NCI-H2227 (cell line): ENCODE data around the gene OPCML.

ENCODE experiments used
- DNase-seq: peaks from one replicate; lab custom pipeline; 2025; ENCODE audit not compliant: unreplicated experiment; lab: John Stamatoyannopoulos, UW

Gene OPCML

GRCh38 chr11:133362156-133362555 is 170.1 kb downstream of the OPCML start:
- no peak for DNase-seq

- no peak for DNase-seq
These were observed 170.7 kb downstream of the OPCML start for GRCh38 chr11:133361689-133361994.

- DNase-seq: no peak
These were observed 171.2 kb downstream of the OPCML start for GRCh38 chr11:133360860-133361688.

- DNase-seq: no peak
These were observed 177.2 kb downstream of the OPCML start for GRCh38 chr11:133355095-133355494.

- no peak for DNase-seq
These were observed 178.2 kb downstream of the OPCML start for GRCh38 chr11:133354069-133354468.

GRCh38 chr11:133350045-133350444 is 182.3 kb downstream of the OPCML start:
- no peak for DNase-seq

- DNase-seq: no peak
These were observed 184.3 kb downstream of the OPCML start for GRCh38 chr11:133347988-133348387.

- no peak for DNase-seq
These were observed 186.2 kb downstream of the OPCML start for GRCh38 chr11:133346137-133346536.

GRCh38 chr11:133343951-133344350 is 188.3 kb downstream of the OPCML start:
- DNase-seq: peak; percentile 19

- no peak for DNase-seq
These were observed 192.7 kb downstream of the OPCML start for GRCh38 chr11:133339495-133340140.

- no peak for DNase-seq
These were observed 193.7 kb downstream of the OPCML start for GRCh38 chr11:133338588-133338987.

- DNase-seq: no peak
These were observed 194.3 kb downstream of the OPCML start for GRCh38 chr11:133337951-133338418.

GRCh38 chr11:133337193-133337592 is 195.1 kb downstream of the OPCML start:
- DNase-seq: no peak

GRCh38 chr11:133331031-133331430 is 201.3 kb downstream of the OPCML start:
- DNase-seq: no peak

GRCh38 chr11:133326849-133327248 is 205.5 kb downstream of the OPCML start:
- DNase-seq: no peak

- no peak for DNase-seq
These were observed 206.0 kb downstream of the OPCML start for GRCh38 chr11:133326332-133326731.

GRCh38 chr11:133325711-133326110 is 206.6 kb downstream of the OPCML start:
- no peak for DNase-seq

GRCh38 chr11:133323354-133323753 is 208.9 kb downstream of the OPCML start:
- no peak for DNase-seq

GRCh38 chr11:133318221-133318620 is 214.1 kb downstream of the OPCML start:
- no peak for DNase-seq

GRCh38 chr11:133311230-133311629 is 221.1 kb downstream of the OPCML start:
- DNase-seq: no peak

- DNase-seq: no peak
These were observed 226.3 kb downstream of the OPCML start for GRCh38 chr11:133306019-133306418.

GRCh38 chr11:133305208-133305956 is 226.9 kb downstream of the OPCML start:
- no peak for DNase-seq
